GM13977 (cell line): ENCODE results near the gene RPRD1A.
"Not testable (repeated sequence)": the region's sequence is repeated elsewhere in the genome, so short reads cannot be mapped to it uniquely, and the experiment has no call there.

Experiments
- DNase-seq: peaks from one replicate; pipeline ENCODE4 v3.0.0; 2012; ENCODE audit warnings: low spot score
- in situ Hi-C: fragments of 300-500 bp; cut with MboI; formaldehyde crosslinking; loops from one replicate; pipeline ENCODE4 v1.12.0; 2022; ENCODE audit warnings: low sequenced_read_pairs, low pct_unique_long_range_greater_than_20kb, mixed read lengths, inconsistent platforms; ENCODE audit not compliant: unreplicated experiment
- TF ChIP-seq, protein P1 (sequence below): IDR thresholded peaks from 2 replicates; pipeline ENCODE4 v1.5.1; 2012; ENCODE audit warnings: mild to moderate bottlenecking, control low read depth; ENCODE audit not compliant: insufficient read depth; ENCODE audit errors: extremely low read depth, missing control alignments

RPRD1A gene

DNA sequence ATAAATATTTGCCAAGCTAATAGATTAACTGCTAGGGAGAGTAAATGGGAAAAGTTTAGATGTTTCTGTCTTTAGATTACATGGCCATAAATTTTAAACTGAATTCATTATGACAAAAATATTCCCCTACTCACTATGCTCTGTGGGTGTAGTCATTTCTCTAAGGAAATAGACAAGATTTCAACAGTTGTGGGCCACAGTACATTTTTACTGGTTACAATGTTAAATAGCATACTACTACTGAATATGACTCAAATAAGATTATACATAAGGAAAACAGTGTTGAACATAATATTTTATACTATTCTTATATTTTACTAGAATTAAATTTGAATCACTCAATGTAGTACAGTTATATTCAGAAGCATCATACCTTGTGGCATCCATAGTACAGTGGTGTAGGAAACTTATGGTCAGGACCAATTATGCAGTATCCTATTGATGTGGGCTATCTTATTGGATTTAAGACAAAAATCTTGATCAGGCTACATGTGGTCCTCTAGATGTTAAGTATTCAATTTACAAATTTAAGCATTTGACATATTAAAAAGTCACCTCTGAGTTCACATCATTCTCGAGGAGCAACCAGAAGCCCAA is 33.0 kb downstream of the RPRD1A start:
- TF ChIP-seq, protein P1, sequence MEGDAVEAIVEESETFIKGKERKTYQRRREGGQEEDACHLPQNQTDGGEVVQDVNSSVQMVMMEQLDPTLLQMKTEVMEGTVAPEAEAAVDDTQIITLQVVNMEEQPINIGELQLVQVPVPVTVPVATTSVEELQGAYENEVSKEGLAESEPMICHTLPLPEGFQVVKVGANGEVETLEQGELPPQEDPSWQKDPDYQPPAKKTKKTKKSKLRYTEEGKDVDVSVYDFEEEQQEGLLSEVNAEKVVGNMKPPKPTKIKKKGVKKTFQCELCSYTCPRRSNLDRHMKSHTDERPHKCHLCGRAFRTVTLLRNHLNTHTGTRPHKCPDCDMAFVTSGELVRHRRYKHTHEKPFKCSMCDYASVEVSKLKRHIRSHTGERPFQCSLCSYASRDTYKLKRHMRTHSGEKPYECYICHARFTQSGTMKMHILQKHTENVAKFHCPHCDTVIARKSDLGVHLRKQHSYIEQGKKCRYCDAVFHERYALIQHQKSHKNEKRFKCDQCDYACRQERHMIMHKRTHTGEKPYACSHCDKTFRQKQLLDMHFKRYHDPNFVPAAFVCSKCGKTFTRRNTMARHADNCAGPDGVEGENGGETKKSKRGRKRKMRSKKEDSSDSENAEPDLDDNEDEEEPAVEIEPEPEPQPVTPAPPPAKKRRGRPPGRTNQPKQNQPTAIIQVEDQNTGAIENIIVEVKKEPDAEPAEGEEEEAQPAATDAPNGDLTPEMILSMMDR, result no peak
- DNase-seq, result no peak
- in situ Hi-C loops, result no loop called here

DNA sequence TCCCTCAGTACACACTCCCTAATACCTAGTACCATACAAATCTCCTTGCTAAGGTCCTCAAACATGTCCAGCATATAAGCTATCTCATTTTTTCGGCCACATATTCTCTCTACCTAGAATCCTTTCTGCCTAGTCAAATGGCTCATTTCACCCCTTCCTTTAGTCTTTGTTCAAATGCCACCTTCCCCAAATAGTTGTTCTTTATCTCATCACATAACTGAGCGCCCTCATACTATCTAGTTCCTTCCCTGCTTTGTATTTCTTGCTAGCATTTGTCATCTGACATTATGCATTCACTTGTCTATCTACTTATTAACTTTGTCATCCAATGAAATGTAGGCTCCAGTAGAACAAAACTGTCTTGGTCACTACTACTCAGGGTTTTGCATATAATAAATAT is 35.5 kb downstream of the RPRD1A start:
- in situ Hi-C loops, result no loop called here
- TF ChIP-seq, protein P1, result no peak
- DNase-seq, result no peak

GRCh38 chr18:36031407-36031806 is 36.0 kb downstream of the RPRD1A start:
- DNase-seq, result no peak
- TF ChIP-seq, protein P1, result no peak
- in situ Hi-C loops, result no loop called here

DNA sequence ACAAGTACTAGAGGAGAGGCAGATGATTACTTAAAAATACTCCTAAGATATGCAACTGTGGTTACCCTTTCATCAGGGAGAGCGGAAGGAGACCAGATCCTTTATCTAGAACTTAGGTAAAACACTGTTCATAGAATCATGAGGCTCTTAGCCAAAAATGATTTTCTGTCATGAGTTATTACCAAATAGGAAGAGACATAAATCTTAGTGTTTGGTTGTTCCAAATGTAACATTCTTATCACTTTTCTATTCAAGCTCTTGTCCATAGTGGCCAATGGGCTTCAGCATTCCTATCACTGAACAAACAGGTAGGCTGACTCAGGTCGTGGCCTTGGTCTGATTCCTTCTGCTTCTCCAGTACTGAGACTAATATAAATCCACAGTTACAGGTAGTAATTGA is 38.5 kb downstream of the RPRD1A start:
- TF ChIP-seq, protein P1, result no peak
- DNase-seq, result no peak
- in situ Hi-C loops, result no loop called here

- TF ChIP-seq, protein P1, result no peak
- DNase-seq, result no peak
- in situ Hi-C loops, result no loop called here
Observed at GRCh38 chr18:36025025-36025424, 42.3 kb downstream of the RPRD1A start.

GRCh38 chr18:36024241-36024640 is 43.1 kb downstream of the RPRD1A start:
- in situ Hi-C loops, result loop anchor here (25.0 kb wide), 1 partner anchor 263 kb away; the partner anchor contains the start of gene FHOD3

DNA sequence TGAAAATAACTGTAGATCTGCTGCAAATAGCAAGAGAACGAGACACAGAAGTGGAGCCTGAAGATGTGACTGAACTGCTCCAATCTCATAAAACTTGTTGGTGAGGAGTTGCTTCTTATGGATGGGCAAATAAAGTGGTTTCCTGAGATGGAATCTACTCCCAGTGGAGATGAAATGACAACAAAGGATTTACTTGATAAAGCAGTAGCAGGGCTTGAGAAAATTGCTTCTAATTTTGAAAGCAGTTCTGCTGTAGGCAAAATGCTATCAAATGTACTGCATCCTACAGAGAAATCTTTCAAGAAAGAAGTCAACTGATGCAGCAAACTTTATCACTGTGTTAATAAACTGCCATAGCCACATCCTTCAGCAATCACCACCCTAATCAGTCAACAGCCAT is 44.0 kb downstream of the RPRD1A start:
- in situ Hi-C loops, result loop anchor here (25.0 kb wide), 1 partner anchor 264 kb away; the partner anchor contains the start of gene FHOD3
- TF ChIP-seq, protein P1, result no peak
- DNase-seq, result no peak

More at GRCh38 chr18:36024241-36024640, 43.1 kb downstream of the RPRD1A start:
- DNase-seq, result not testable (repeated sequence)
